ENCODE data around the gene ZNF474.

Gene ZNF474

DNA sequence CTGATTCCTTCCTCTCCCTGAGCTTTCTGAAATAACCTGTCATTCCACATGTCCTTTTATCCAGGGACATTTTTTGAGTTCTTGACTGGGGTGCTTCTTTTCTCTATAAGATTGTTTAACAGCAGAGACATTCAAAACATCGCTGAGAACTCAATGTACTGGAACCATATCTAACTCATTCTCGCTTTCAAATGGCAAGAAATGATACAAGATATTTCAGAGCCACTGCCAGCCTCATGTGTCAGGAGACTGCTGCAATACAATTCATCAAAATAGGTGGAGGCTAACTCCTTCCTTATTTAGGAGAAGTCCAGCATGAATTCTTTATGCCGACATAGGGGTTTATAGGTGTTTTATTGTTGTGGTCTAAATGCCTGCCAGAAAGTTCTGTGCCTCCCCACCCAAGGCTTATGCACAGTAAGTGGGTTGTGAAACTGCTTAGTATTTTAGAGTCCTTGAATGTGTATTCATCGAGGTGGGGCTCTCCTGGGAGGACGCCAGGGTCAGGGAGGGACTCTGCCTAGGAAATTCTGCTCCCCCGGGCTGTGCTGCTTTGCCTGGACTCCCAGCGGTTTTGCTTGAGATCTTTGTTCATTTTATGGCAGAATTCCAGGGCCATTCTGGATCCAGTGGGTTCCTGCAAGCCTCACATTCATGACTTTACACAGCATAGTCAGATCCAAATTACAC, 53.9 kb downstream of the ZNF474 start:
- Histone ChIP-seq H2AFZ (no peak overlapping the region), H3K36me3 (ENCODE audit: control insufficient read depth, insufficient read depth, low read length) (no peaks in the 10 kb centered on the region), H3K4me2 (ENCODE audit: low read length) (no peak overlapping the region), H3K9me3 (ENCODE audit: control insufficient read depth, low read length) (no peaks in the 10 kb centered on the region), H3K27me3 (ENCODE audit: control insufficient read depth, insufficient read depth, low read length) (no peaks in the 10 kb centered on the region), H3K27ac (no peak overlapping the region), H3K4me1 (no peaks in the 10 kb centered on the region), H3K79me2 (no peaks in the 10 kb centered on the region), H3K9ac (no peak overlapping the region), H3K4me3 (ENCODE audit: low read depth, low read length) (no peak overlapping the region)
- no peak for TF ChIP-seq CTCF (IDR thresholded peaks at IDR 0.05)

DNA sequence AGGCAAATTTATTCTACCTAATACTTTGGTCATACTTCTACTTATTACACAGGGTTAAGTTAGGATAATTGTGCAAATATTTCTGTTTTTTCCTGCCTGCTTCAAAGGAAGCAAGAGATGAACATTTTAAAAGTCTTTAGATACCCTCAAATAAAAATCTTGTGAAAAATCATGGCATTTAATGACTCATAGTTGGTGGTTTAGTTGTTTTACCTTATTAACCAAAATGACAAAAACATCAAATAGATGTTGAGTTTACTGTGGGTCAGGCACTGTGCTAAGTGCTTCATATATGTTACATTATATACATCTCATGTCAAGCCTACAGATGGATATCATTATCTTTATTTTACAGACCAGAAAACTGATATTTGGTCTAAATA, 54.4 kb downstream of the ZNF474 start:
- no peak overlapping the region for H3K4me3 ChIP-seq (ENCODE audit: low read depth, low read length)
- H3K4me1 ChIP-seq, result no peaks in the 10 kb centered on the region
- H3K27ac ChIP-seq, result no peak overlapping the region

GRCh38 chr5:122184676-122185255, 55.4 kb downstream of the ZNF474 start:
- Histone ChIP-seq H3K4me2 (ENCODE audit: low read length) (no peak overlapping the region), H3K4me3 (ENCODE audit: low read depth, low read length) (no peak overlapping the region), H3K36me3 (ENCODE audit: control insufficient read depth, insufficient read depth, low read length) (no peaks in the 10 kb centered on the region), H3K79me2 (no peaks in the 10 kb centered on the region), H3K27me3 (ENCODE audit: control insufficient read depth, insufficient read depth, low read length) (no peaks in the 10 kb centered on the region), H2AFZ (no peak overlapping the region), H3K27ac (no peak overlapping the region), H3K9me3 (ENCODE audit: control insufficient read depth, low read length) (no peaks in the 10 kb centered on the region), H3K4me1 (no peaks in the 10 kb centered on the region), H3K9ac (no peak overlapping the region)
- no peak for TF ChIP-seq CTCF (IDR thresholded peaks at IDR 0.05)

More for the DNA sequence above, 54.4 kb downstream of the ZNF474 start:
- no peaks in the 10 kb centered on the region for H3K36me3 ChIP-seq (ENCODE audit: control insufficient read depth, insufficient read depth, low read length)
- no peak for TF ChIP-seq CTCF (IDR thresholded peaks at IDR 0.05)
- no peaks in the 10 kb centered on the region for H3K79me2 ChIP-seq
- no peaks in the 10 kb centered on the region for H3K9me3 ChIP-seq (ENCODE audit: control insufficient read depth, low read length)
- H2AFZ ChIP-seq, result no peak overlapping the region
- H3K27me3 ChIP-seq (ENCODE audit: control insufficient read depth, insufficient read depth, low read length), result no peaks in the 10 kb centered on the region
- H3K4me2 ChIP-seq (ENCODE audit: low read length), result no peak overlapping the region
- H3K9ac ChIP-seq, result no peak overlapping the region

GRCh38 chr5:122187426-122187825, 58.1 kb downstream of the ZNF474 start:
- TF ChIP-seq CTCF (IDR thresholded peaks at IDR 0.05), result no peak
- H3K4me2 ChIP-seq (ENCODE audit: low read length), result no peak overlapping the region
- H3K27ac ChIP-seq, result no peak overlapping the region
- H3K9ac ChIP-seq, result no peak overlapping the region
- H3K36me3 ChIP-seq (ENCODE audit: control insufficient read depth, insufficient read depth, low read length), result no peaks in the 10 kb centered on the region
- no peak overlapping the region for H3K4me3 ChIP-seq (ENCODE audit: low read depth, low read length)
- no peaks in the 10 kb centered on the region for H3K27me3 ChIP-seq (ENCODE audit: control insufficient read depth, insufficient read depth, low read length)
- H2AFZ ChIP-seq, result no peak overlapping the region
- H3K9me3 ChIP-seq (ENCODE audit: control insufficient read depth, low read length), result no peaks in the 10 kb centered on the region
- H3K79me2 ChIP-seq, result no peaks in the 10 kb centered on the region
- H3K4me1 ChIP-seq, result no peaks in the 10 kb centered on the region

- TF ChIP-seq CTCF (IDR thresholded peaks at IDR 0.05), result no peak
- H3K9ac ChIP-seq, result no peak overlapping the region
- H3K4me3 ChIP-seq (ENCODE audit: low read depth, low read length), result no peak overlapping the region
- no peaks in the 10 kb centered on the region for H3K79me2 ChIP-seq
- H3K27me3 ChIP-seq (ENCODE audit: control insufficient read depth, insufficient read depth, low read length), result peaks cover 2% of the 10 kb centered on the region
- no peak overlapping the region for H2AFZ ChIP-seq
- no peaks in the 10 kb centered on the region for H3K9me3 ChIP-seq (ENCODE audit: control insufficient read depth, low read length)
- no peaks in the 10 kb centered on the region for H3K4me1 ChIP-seq
- no peak overlapping the region for H3K4me2 ChIP-seq (ENCODE audit: low read length)
- no peaks in the 10 kb centered on the region for H3K36me3 ChIP-seq (ENCODE audit: control insufficient read depth, insufficient read depth, low read length)
- H3K27ac ChIP-seq, result no peak overlapping the region
These were observed 60.8 kb downstream of the ZNF474 start for GRCh38 chr5:122190156-122190555.

All from parathyroid adenoma (tissue), 2 donors.